HEK293T (cell line): Measurements from ENCODE around the gene MRPS9.

ENCODE experiments used
- BHLHE40 ChIP-seq: fragments of 450-650 bp; IDR thresholded peaks from 2 replicates; pipeline ENCODE4 v1.6.1; 2016; ENCODE audit warnings: mild to moderate bottlenecking, moderate library complexity, borderline replicate concordance
- FOXM1 ChIP-seq: fragments of 450-650 bp; IDR thresholded peaks from 2 replicates; pipeline ENCODE4 v1.6.1; 2017; ENCODE audit warnings: mild to moderate bottlenecking, borderline replicate concordance
- LEF1 ChIP-seq: fragments of 450-650 bp; IDR thresholded peaks from 2 replicates; pipeline ENCODE4 v1.6.1; 2017; ENCODE audit warnings: mild to moderate bottlenecking, borderline replicate concordance
- NFRKB ChIP-seq: fragments of 450-650 bp; IDR thresholded peaks from 2 replicates; pipeline ENCODE4 v1.6.1; 2016; ENCODE audit warnings: mild to moderate bottlenecking, moderate library complexity
- TF ChIP-seq, protein P1 (sequence below): fragments of 450-650 bp; IDR thresholded peaks from 2 replicates; pipeline ENCODE4 v1.6.1; 2016

DNA sequence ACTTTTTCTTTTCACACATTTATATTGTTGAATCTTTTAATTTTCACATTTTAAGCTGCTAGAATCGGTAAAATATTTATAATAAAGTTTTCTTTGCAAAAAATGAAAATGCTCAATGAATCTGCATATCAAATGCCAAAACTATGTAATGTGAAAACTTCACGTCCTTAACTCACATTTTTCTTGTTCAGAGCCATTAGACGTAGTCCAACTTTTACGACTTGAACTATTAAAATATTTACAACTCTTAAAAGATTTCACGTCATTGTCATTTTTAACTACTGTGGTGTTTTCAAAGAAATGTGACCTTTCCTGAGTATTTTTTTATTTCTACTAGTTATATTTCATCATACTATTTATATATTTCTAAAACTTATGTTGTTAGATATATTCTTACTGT is 54.9 kb downstream of the MRPS9 start:
- TF ChIP-seq NFRKB (no peak), FOXM1 (no peak), BHLHE40 (no peak), LEF1 (no peak)
- TF ChIP-seq, protein P1, sequence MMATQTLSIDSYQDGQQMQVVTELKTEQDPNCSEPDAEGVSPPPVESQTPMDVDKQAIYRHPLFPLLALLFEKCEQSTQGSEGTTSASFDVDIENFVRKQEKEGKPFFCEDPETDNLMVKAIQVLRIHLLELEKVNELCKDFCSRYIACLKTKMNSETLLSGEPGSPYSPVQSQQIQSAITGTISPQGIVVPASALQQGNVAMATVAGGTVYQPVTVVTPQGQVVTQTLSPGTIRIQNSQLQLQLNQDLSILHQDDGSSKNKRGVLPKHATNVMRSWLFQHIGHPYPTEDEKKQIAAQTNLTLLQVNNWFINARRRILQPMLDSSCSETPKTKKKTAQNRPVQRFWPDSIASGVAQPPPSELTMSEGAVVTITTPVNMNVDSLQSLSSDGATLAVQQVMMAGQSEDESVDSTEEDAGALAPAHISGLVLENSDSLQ: no peak
